Bronchial epithelial cell (primary cell): ENCODE results near the gene SEMA3G. TPM values are rescaled to one million over a fixed set of nuclear protein-coding genes. Genes with fewer than 3 reads are reported as not detected.
A peak's percentile ranks its signal among the peaks of the same experiment; 100 is the strongest.

Experiments used
- DNase-seq: peaks from one replicate; pipeline ENCODE4 v3.0.0-alpha.2; 2010; ENCODE audit warnings: low read depth
- FAIRE-seq: peaks from 2 replicates; lab custom pipeline; 2011; peaks lifted over from hg19 to GRCh38; lab: Jason Lieb, UNC
- H3K27me3 ChIP-seq: 2 replicates; pipeline ENCODE4 v1.5.1; 2011; ENCODE audit warnings: low read length; ENCODE audit not compliant: control insufficient read depth, insufficient read depth
- H3K36me3 ChIP-seq: 2 replicates; pipeline ENCODE4 v1.5.1; 2011; ENCODE audit warnings: low read length; ENCODE audit not compliant: control insufficient read depth, insufficient read depth
- H3K4me3 ChIP-seq: 2 replicates; pipeline ENCODE4 v1.5.1; 2011; ENCODE audit warnings: mild to moderate bottlenecking, low read depth, low read length, control low read depth
- CTCF ChIP-seq: IDR thresholded peaks from 2 replicates; pipeline ENCODE4 v1.5.1; 2011; ENCODE audit warnings: mild to moderate bottlenecking, moderate library complexity, low read length, control low read depth, inconsistent platforms; ENCODE audit not compliant: insufficient read depth, severe bottlenecking
- total RNA-seq: library from RNA; depleted of rRNA; stranded (reverse); fragments of >200 nt; gene quantifications from 2 replicates; pipeline ENCODE4 v1.2.1, GENCODE V29; 2014

SEMA3G gene
- total RNA-seq, 1 donor from 2014 or later: under 0.01 TPM

GRCh38 chr3:52387481-52387880 lies 57.4 kb downstream of the SEMA3G start:
- no peak for FAIRE-seq
- Histone ChIP-seq H3K36me3 (no peaks in the 10 kb centered on the region), H3K27me3 (no peaks in the 10 kb centered on the region), H3K4me3 (no peak overlapping the region)
- TF ChIP-seq CTCF: no peak
- no peak for DNase-seq

GRCh38 chr3:52385157-52385556 lies 59.7 kb downstream of the SEMA3G start:
- peak; percentile 73 for TF ChIP-seq CTCF
- DNase-seq: peak; percentile 57
- Histone ChIP-seq H3K36me3 (no peaks in the 10 kb centered on the region), H3K27me3 (no peaks in the 10 kb centered on the region), H3K4me3 (no peak overlapping the region)
- FAIRE-seq: no peak

GRCh38 chr3:52384019-52384761 lies 60.7 kb downstream of the SEMA3G start:
- DNase-seq (no peak), FAIRE-seq (no peak)
- no peak for TF ChIP-seq CTCF
- Histone ChIP-seq H3K36me3 (no peaks in the 10 kb centered on the region), H3K27me3 (peaks cover 4% of the 10 kb centered on the region), H3K4me3 (no peak overlapping the region)

- no peak for TF ChIP-seq CTCF
- Histone ChIP-seq H3K36me3 (no peaks in the 10 kb centered on the region), H3K27me3 (peaks cover 4% of the 10 kb centered on the region), H3K4me3 (no peak overlapping the region)
- FAIRE-seq: no peak
- no peak for DNase-seq
These were observed 61.5 kb downstream of the SEMA3G start for GRCh38 chr3:52383446-52383845.

Other genes with a start within 250 kb of the SEMA3G start
- gene ALAS1, start 246.9 kb downstream of the SEMA3G start, total RNA-seq: 32.1 and 66.7 TPM in 2 replicates
- not detected in 2 replicates for gene TLR9, start 219.5 kb downstream of the SEMA3G start, total RNA-seq
- 47.6 and 57.7 TPM in 2 replicates for gene TWF2, start 205.9 kb downstream of the SEMA3G start, total RNA-seq
- gene PPM1M, start 199.3 kb downstream of the SEMA3G start, total RNA-seq: 2.0 and 2.6 TPM in 2 replicates
- gene WDR82, start 166.5 kb downstream of the SEMA3G start, total RNA-seq: 61.3 and 67.7 TPM in 2 replicates
- gene GLYCTK, start 157.3 kb downstream of the SEMA3G start, total RNA-seq: 9.2 and 10.8 TPM in 2 replicates
- gene DNAH1, start 128.8 kb downstream of the SEMA3G start, total RNA-seq: 0.79 and 1.2 TPM in 2 replicates
- 54.2 and 70.0 TPM in 2 replicates for gene BAP1, start 35.1 kb downstream of the SEMA3G start, total RNA-seq
- gene PHF7, start 34.4 kb downstream of the SEMA3G start, total RNA-seq: 5.3 and 9.0 TPM in 2 replicates
- 0.26 and 1.2 TPM in 2 replicates for gene TNNC1, start 8.9 kb upstream of the SEMA3G start, total RNA-seq
- gene NISCH, start 10.5 kb upstream of the SEMA3G start, total RNA-seq: 30.5 and 42.9 TPM in 2 replicates
- under 0.01 and 0.13 TPM in 2 replicates for gene STAB1, start 50.2 kb upstream of the SEMA3G start, total RNA-seq
- gene NT5DC2, start 88.8 kb upstream of the SEMA3G start, total RNA-seq: 29.7 and 35.5 TPM in 2 replicates
- 0.79 and 5.6 TPM in 2 replicates for gene UQCC5, start 91.5 kb upstream of the SEMA3G start, total RNA-seq
- 72.5 and 95.6 TPM in 2 replicates for gene PBRM1, start 240.8 kb upstream of the SEMA3G start, total RNA-seq
- 167 and 232 TPM in 2 replicates for gene GNL3, start 240.9 kb upstream of the SEMA3G start, total RNA-seq